K562 (cell line): Measurements from ENCODE around the gene CFAP20DC. TPM values are rescaled to one million over a fixed set of nuclear protein-coding genes. Genes with fewer than 3 reads are reported as not detected.

Source experiments
- ATAC-seq: fragments of 200-7000 bp; cut with Tn5 transposase; 3 replicates; pipeline ENCODE4 v1.9.1; 2020; ENCODE audit warnings: moderate library complexity
- BruUV-seq: library from RNA; stranded (reverse); fragments of 400-500 nt; replicated peaks from 2 replicates; lab custom pipeline; 2021; lab: Mats Ljungman, UMichigan
- CTCF ChIA-PET: fragments of 300-600 bp; formaldehyde crosslinking; extraction: SDS; loops from one replicate; lab custom pipeline; 2021; ENCODE audit warnings: low intra/inter-chr PET ratio; lab: Yijun Ruan, JAX
- POLR2A ChIA-PET: fragments of 300-600, 350-650 bp; sonication (Branson Sonifier 250); formaldehyde crosslinking; extraction: SDS; loops from one replicate; lab custom pipeline; 2021; ENCODE audit warnings: antibody characterized with exemption, inconsistent platforms; lab: Yijun Ruan, JAX
- DNase-seq, 4 experiments: peaks; one replicate each; pipeline versions ENCODE4 v3.0.0 to v3.0.0-alpha.2; 2011 to 2018; ENCODE audit warnings: low spot score in 3 of 4, mixed read lengths in 3 of 4; ENCODE audit errors: extremely low read depth in 1 of 4
- FAIRE-seq: peaks from 2 replicates; lab custom pipeline; 2011; peaks lifted over from hg19 to GRCh38; lab: Jason Lieb, UNC
- H2AFZ ChIP-seq: 2 replicates; pipeline ENCODE4 v1.6.0; 2011; ENCODE audit warnings: low read depth, low read length, control low read depth, inconsistent platforms
- H3K27ac ChIP-seq: fragments of 200-600 bp; 3 replicates; pipeline ENCODE4 v1.8.0; 2011; ENCODE audit warnings: low read depth, mild to moderate bottlenecking, control low read depth, inconsistent platforms, low read length, moderate library complexity, mixed read lengths; ENCODE audit errors: extremely low read depth
- H3K27me3 ChIP-seq, 2 experiments: fragments of 300-600 bp in 1 of 2; 2 replicates in 1 of 2; 3 replicates in 1 of 2; pipeline versions ENCODE4 v1.6.0 to v1.8.0; 2011; ENCODE audit warnings: inconsistent platforms in 2 of 2, low read length in 2 of 2, mild to moderate bottlenecking in 1 of 2, mixed read lengths in 1 of 2, moderate library complexity in 1 of 2; ENCODE audit not compliant: control insufficient read depth in 2 of 2, insufficient read depth in 2 of 2
- H3K36me3 ChIP-seq: fragments of 300-600 bp; 3 replicates; pipeline ENCODE4 v1.8.0; 2011; ENCODE audit warnings: mild to moderate bottlenecking, low read length, inconsistent platforms; ENCODE audit not compliant: control insufficient read depth, insufficient read depth
- H3K4me1 ChIP-seq, 2 experiments: fragments of 200-600 bp in 1 of 2; replicated peaks in 1 of 2; 2 replicates in 1 of 2; 3 replicates in 1 of 2; pipeline versions ENCODE4 v1.5.1 to v1.8.0; 2011; ENCODE audit warnings: inconsistent platforms in 2 of 2, low read length in 2 of 2, mild to moderate bottlenecking in 1 of 2, mixed read lengths in 1 of 2, moderate library complexity in 1 of 2; ENCODE audit not compliant: control insufficient read depth in 2 of 2, insufficient read depth in 2 of 2
- H3K4me2 ChIP-seq: 2 replicates; pipeline ENCODE4 v1.6.1; 2011; ENCODE audit warnings: low read length, control low read depth, inconsistent platforms, mixed read lengths; ENCODE audit not compliant: insufficient read depth
- H3K4me3 ChIP-seq: fragments of 200-600 bp; sonication (generic), shearing (Covaris generic); 2 replicates; pipeline ENCODE4 v1.5.1; 2016; ENCODE audit warnings: control low read depth, inconsistent platforms
- H3K79me2 ChIP-seq: fragments of 200-600 bp; 3 replicates; pipeline ENCODE4 v1.8.0; 2011; ENCODE audit warnings: low read length, inconsistent platforms; ENCODE audit not compliant: control insufficient read depth, insufficient read depth
- H3K9ac ChIP-seq, 2 experiments: 2 replicates each; pipeline versions ENCODE4 v1.6.0 to v1.6.1; 2011; ENCODE audit warnings: low read depth in 2 of 2, low read length in 2 of 2, control low read depth in 1 of 2, inconsistent platforms in 1 of 2, mild to moderate bottlenecking in 1 of 2, mixed read lengths in 1 of 2; ENCODE audit not compliant: insufficient read depth in 1 of 2
- H3K9me1 ChIP-seq: one replicate; pipeline ENCODE4 v1.6.0; 2011; ENCODE audit warnings: inconsistent platforms, mild to moderate bottlenecking, low read length, moderate library complexity; ENCODE audit not compliant: control insufficient read depth, insufficient read depth
- H3K9me3 ChIP-seq: replicated peaks from 2 replicates; pipeline ENCODE4 v1.5.1; 2011; ENCODE audit warnings: low read depth, low read length, inconsistent platforms; ENCODE audit not compliant: control insufficient read depth, insufficient read depth
- H4K20me1 ChIP-seq: replicated peaks from 2 replicates; pipeline ENCODE4 v1.6.1; 2011; ENCODE audit warnings: low read length, inconsistent platforms, mixed read lengths; ENCODE audit not compliant: control insufficient read depth, insufficient read depth
- CXXC5 ChIP-seq: fragments of 250-450 bp; sonication (Bioruptor Pico); IDR thresholded peaks from 2 replicates; pipeline ENCODE4 v1.8.0; 2022; ENCODE audit warnings: inconsistent platforms, mild to moderate bottlenecking, moderate library complexity
- ESRRA ChIP-seq: fragments of 450-650 bp; IDR thresholded peaks from 2 replicates; pipeline ENCODE4 v1.6.1; 2014; ENCODE audit warnings: low read depth, mild to moderate bottlenecking, moderate library complexity, borderline replicate concordance
- ESRRB ChIP-seq: fragments of 250-450 bp; sonication (Bioruptor Pico); IDR thresholded peaks from 2 replicates; pipeline ENCODE4 v1.5.0; 2020; ENCODE audit warnings: mild to moderate bottlenecking, moderate library complexity, borderline replicate concordance
- MEIS2 ChIP-seq: fragments of 450-650 bp; IDR thresholded peaks from 2 replicates; pipeline ENCODE4 v1.6.1; 2014; ENCODE audit warnings: mild to moderate bottlenecking; ENCODE audit not compliant: partially characterized antibody
- NBN ChIP-seq: fragments of 450-650 bp; IDR thresholded peaks from 2 replicates; pipeline ENCODE4 v1.6.1; 2016; ENCODE audit warnings: low read depth, mild to moderate bottlenecking
- SRSF1 ChIP-seq: fragments of 200-400 bp; formaldehyde crosslinking; IDR thresholded peaks from 2 replicates; pipeline ENCODE4 v1.6.1; 2017; ENCODE audit warnings: mild to moderate bottlenecking, low read depth, low read length, moderate library complexity
- SRSF3 ChIP-seq: fragments of 200-400 bp; formaldehyde crosslinking; IDR thresholded peaks from 2 replicates; pipeline ENCODE4 v1.6.1; 2016; ENCODE audit warnings: mild to moderate bottlenecking, low read length, moderate library complexity; ENCODE audit not compliant: insufficient read depth
- TEAD1 ChIP-seq, 2 experiments: fragments of 450-650 bp in 1 of 2; sonication (generic) in 1 of 2; formaldehyde crosslinking; IDR thresholded peaks; 2 replicates each; pipeline versions ENCODE4 v1.4.0 to v1.8.0; 2020 to 2022; ENCODE audit warnings: mild to moderate bottlenecking in 2 of 2, missing genetic modification reagents in 1 of 2
- XRCC4 ChIP-seq: IDR thresholded peaks from one replicate; pipeline ENCODE4 v1.6.1; 2011; ENCODE audit not compliant: insufficient read depth, insufficient read length; ENCODE audit errors: extremely low read depth
- ZEB2 ChIP-seq: fragments of 450-650 bp; IDR thresholded peaks from 2 replicates; pipeline ENCODE4 v1.6.1; 2016
- ZKSCAN3 ChIP-seq: fragments of 250-450 bp; sonication (Bioruptor Pico); IDR thresholded peaks from 2 replicates; pipeline ENCODE4 v1.4.0; 2020
- ZNF586 ChIP-seq: fragments of 450-650 bp; formaldehyde crosslinking; conservative IDR thresholded peaks from 2 replicates; pipeline ENCODE4 v1.4.0; 2020; ENCODE audit warnings: mild to moderate bottlenecking, moderate library complexity
- WGBS: fragments of 100-300 bp; shearing (Covaris generic); methylation state at CpG from one replicate; pipeline ENCODE4 v1.1.6; 2016; ENCODE audit warnings: low coverage, mixed read lengths; ENCODE audit not compliant: insufficient coverage; ENCODE audit errors: missing lambda C conversion rate; 5-methylcytosine and 5-hydroxymethylcytosine counted together
- in situ Hi-C: fragments of 300-500 bp; cut with MboI; formaldehyde crosslinking; loops from 4 replicates; pipeline ENCODE4 v1.15.0; 2018; ENCODE audit warnings: inconsistent platforms, mixed read lengths
- intact Hi-C: fragments of 100-400 bp; cut with micrococcal nuclease; formaldehyde crosslinking; loops from 2 replicates; pipeline ENCODE4 v1.14.2; 2022
- polyA plus RNA-seq, 8 experiments: library from polyadenylated mRNA; depleted of rRNA in 4 of 8; stranded (reverse) in 5 of 8; unstranded in 3 of 8; fragments of >200 nt; fragmentation: Nextera tagmentation in 2 of 8; fragmentation: Illumina TruSeq in 1 of 8; extraction: Ambion mirVana in 2 of 8; extraction: Trizol in 1 of 8; gene quantifications; 2 replicates each; pipeline versions ENCODE4 v1.2.1 to v1.2.3, GENCODE V29; 2011 to 2014; ENCODE audit warnings: inconsistent platforms in 1 of 8, missing spikeins in 1 of 8
- total RNA-seq, 7 experiments: library from RNA; depleted of rRNA in 6 of 7; stranded (reverse); fragments of >200 nt in 6 of 7; fragmentation: Illumina TruSeq in 2 of 7; extraction: Trizol in 2 of 7; gene quantifications; 2 replicates each; pipeline versions ENCODE4 v1.2.1 to v1.2.3, GENCODE V29; 2011 to 2021; ENCODE audit warnings: low replicate concordance in 1 of 7
- TF ChIP-seq, protein P1 (sequence below): fragments of 450-650 bp; formaldehyde crosslinking; IDR thresholded peaks from 2 replicates; pipeline ENCODE4 v1.4.0; 2020; ENCODE audit warnings: mild to moderate bottlenecking, mixed read lengths
- TF ChIP-seq, protein P2 (sequence below): fragments of 250-450 bp; sonication (Bioruptor Pico); IDR thresholded peaks from 2 replicates; pipeline ENCODE4 v1.8.0; 2021; ENCODE audit warnings: moderate library complexity, mild to moderate bottlenecking, inconsistent platforms

CFAP20DC gene
- total and polyA plus RNA-seq, 9 of the 15 experiments (the other 6 are each of a cell fraction or from before 2014, with no cell fraction given), result 1.6 to 5.9 (median 4.6) TPM

GRCh38 chr3:58799271-58799670 is 250.6 kb downstream of the CFAP20DC start:
- 80% methylated on average over 3 of the region's 3 CpGs for WGBS
- FAIRE-seq, result no peak
- POLR2A ChIA-PET, result no interaction called here
- no peaks in the 10 kb centered on the region for H3K36me3 ChIP-seq
- TF ChIP-seq ESRRA (no peak), TEAD1 (CRISPR knock-in tag; IDR thresholded peaks at IDR 0.05) (no peak), ESRRB (CRISPR knock-in tag) (no peak), ZNF586 (no peak), NBN (no peak), CXXC5 (no peak), ZEB2 (no peak), XRCC4 (no peak), MEIS2 (no peak), SRSF3 (no peak), ZKSCAN3 (CRISPR knock-in tag) (no peak), SRSF1 (no peak)
- TF ChIP-seq, protein P1, sequence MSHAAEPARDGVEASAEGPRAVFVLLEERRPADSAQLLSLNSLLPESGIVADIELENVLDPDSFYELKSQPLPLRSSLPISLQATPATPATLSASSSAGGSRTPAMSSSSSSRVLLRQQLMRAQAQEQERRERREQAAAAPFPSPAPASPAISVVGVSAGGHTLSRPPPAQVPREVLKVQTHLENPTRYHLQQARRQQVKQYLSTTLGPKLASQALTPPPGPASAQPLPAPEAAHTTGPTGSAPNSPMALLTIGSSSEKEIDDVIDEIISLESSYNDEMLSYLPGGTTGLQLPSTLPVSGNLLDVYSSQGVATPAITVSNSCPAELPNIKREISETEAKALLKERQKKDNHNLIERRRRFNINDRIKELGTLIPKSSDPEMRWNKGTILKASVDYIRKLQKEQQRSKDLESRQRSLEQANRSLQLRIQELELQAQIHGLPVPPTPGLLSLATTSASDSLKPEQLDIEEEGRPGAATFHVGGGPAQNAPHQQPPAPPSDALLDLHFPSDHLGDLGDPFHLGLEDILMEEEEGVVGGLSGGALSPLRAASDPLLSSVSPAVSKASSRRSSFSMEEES (CRISPR knock-in tag), result no peak
- TF ChIP-seq, protein P2, sequence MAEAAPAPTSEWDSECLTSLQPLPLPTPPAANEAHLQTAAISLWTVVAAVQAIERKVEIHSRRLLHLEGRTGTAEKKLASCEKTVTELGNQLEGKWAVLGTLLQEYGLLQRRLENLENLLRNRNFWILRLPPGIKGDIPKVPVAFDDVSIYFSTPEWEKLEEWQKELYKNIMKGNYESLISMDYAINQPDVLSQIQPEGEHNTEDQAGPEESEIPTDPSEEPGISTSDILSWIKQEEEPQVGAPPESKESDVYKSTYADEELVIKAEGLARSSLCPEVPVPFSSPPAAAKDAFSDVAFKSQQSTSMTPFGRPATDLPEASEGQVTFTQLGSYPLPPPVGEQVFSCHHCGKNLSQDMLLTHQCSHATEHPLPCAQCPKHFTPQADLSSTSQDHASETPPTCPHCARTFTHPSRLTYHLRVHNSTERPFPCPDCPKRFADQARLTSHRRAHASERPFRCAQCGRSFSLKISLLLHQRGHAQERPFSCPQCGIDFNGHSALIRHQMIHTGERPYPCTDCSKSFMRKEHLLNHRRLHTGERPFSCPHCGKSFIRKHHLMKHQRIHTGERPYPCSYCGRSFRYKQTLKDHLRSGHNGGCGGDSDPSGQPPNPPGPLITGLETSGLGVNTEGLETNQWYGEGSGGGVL, result no peak
- TF ChIP-seq, all 486 proteins: peak for 0
- ATAC-seq (no peak), DNase-seq (no peak)
- in situ Hi-C loops, result no loop called here
- H3K9me3 ChIP-seq, result no peaks in the 10 kb centered on the region
- CTCF ChIA-PET, result no interaction called here
- H3K9me1 ChIP-seq, result no peaks in the 10 kb centered on the region
- H4K20me1 ChIP-seq, result no peaks in the 10 kb centered on the region
- H3K27me3 ChIP-seq, result no peaks in the 10 kb centered on the region
- H3K4me1 ChIP-seq, result no peaks in the 10 kb centered on the region
- BruUV-seq, result no TSS peak
- H2AFZ ChIP-seq, result no peak overlapping the region
- no peaks in the 10 kb centered on the region for H3K79me2 ChIP-seq
- no peak overlapping the region for H3K9ac ChIP-seq
- intact Hi-C loops, result no loop called here
- no peak overlapping the region for H3K4me2 ChIP-seq
- H3K4me3 ChIP-seq, result no peak overlapping the region
- no peak overlapping the region for H3K27ac ChIP-seq
